Mononuclear cell (primary cell): ENCODE measurements around the gene SRXN1. TPM values are rescaled to one million over a fixed set of nuclear protein-coding genes. Genes with fewer than 3 reads are reported as not detected.

Source experiments
- H3K27me3 ChIP-seq: 2 replicates; pipeline ENCODE4 v1.6.0; 2011; ENCODE audit warnings: low read length, control low read depth; ENCODE audit not compliant: insufficient read depth
- H3K4me1 ChIP-seq: 2 replicates; pipeline ENCODE4 v1.5.1; 2011; ENCODE audit warnings: mild to moderate bottlenecking, low read length, control low read depth; ENCODE audit not compliant: insufficient read depth
- H3K4me3 ChIP-seq: 2 replicates; pipeline ENCODE4 v1.5.1; 2011; ENCODE audit warnings: mild to moderate bottlenecking, low read length, moderate library complexity
- H3K9me3 ChIP-seq: 2 replicates; pipeline ENCODE4 v1.5.1; 2011; ENCODE audit warnings: low read depth, mild to moderate bottlenecking, control low read depth, low read length
- total RNA-seq: library from RNA; depleted of rRNA; stranded (reverse); fragments of >200 nt; gene quantifications from one replicate; pipeline ENCODE4 v1.2.3, GENCODE V29; 2012

Gene SRXN1
- total RNA-seq, 1 donor: 35.2 TPM

DNA sequence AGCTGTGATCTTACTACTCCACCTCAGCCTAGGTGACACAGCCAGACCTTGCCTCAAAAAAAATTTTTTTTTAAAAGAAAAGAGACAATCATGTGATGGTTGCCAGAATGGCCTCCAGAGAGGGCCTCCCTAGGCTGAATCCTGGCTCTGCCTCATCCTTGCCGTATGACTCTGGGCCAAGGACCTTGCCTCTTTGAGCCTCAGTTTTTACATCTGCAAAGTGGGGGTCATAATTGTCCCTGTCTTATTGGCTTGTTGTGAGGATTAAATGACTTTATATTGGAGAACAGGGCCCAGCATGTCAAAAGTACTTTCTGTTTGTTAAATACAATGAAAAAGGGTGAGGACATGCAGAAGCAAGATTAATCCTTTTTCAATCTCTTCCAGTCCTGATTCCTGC is 14.4 kb downstream of the SRXN1 start:
- peaks cover 3% of the 10 kb centered on the region for H3K4me1 ChIP-seq
- no peaks in the 10 kb centered on the region for H3K9me3 ChIP-seq
- no peak overlapping the region for H3K4me3 ChIP-seq
- H3K27me3 ChIP-seq: peaks cover 7% of the 10 kb centered on the region

DNA sequence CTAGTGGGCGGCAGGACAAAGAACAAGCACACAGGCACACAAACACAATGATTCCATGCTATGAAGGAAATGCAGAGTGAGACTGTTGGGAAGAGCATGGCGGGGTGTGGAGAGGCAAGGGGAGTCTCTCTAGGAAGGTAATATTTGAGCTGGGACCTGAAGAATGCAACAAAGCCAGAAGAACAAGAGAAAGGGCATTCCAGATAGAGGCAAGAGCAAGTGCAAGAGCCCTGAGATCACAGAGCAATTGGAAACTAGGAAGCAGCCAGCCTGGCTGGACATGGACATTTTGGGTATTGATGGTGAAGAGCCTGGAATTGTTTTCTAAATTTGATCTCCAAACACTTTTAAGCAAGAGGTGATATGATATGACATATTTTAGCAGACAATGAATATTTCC is 15.4 kb downstream of the SRXN1 start:
- no peak overlapping the region for H3K4me3 ChIP-seq
- no peaks in the 10 kb centered on the region for H3K9me3 ChIP-seq
- H3K4me1 ChIP-seq: peaks cover 2% of the 10 kb centered on the region
- H3K27me3 ChIP-seq: no peaks in the 10 kb centered on the region

DNA sequence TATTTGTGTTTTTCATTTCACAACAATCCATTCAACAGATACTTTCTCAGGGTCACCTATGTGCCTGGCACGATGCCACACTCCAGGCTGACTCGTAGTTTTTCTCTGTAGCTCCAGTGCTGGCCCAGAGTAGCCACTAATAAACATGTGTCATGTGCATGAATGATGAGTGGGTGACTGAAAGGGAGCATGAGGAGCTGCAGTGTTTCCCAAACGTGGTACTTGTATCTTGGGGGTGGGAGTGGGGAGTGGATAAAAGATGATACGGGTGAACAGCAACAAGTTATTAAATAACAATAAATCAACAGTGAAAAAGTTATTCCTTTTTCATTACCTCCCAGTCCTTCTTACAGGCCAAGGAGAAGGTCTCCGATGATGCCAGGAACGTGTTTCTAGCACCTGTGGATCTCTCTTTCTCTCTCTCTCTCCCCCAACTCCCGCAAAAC is 17.1 kb downstream of the SRXN1 start:
- Histone ChIP-seq H3K9me3 (no peaks in the 10 kb centered on the region), H3K4me3 (no peak overlapping the region), H3K27me3 (no peaks in the 10 kb centered on the region), H3K4me1 (no peaks in the 10 kb centered on the region)

DNA sequence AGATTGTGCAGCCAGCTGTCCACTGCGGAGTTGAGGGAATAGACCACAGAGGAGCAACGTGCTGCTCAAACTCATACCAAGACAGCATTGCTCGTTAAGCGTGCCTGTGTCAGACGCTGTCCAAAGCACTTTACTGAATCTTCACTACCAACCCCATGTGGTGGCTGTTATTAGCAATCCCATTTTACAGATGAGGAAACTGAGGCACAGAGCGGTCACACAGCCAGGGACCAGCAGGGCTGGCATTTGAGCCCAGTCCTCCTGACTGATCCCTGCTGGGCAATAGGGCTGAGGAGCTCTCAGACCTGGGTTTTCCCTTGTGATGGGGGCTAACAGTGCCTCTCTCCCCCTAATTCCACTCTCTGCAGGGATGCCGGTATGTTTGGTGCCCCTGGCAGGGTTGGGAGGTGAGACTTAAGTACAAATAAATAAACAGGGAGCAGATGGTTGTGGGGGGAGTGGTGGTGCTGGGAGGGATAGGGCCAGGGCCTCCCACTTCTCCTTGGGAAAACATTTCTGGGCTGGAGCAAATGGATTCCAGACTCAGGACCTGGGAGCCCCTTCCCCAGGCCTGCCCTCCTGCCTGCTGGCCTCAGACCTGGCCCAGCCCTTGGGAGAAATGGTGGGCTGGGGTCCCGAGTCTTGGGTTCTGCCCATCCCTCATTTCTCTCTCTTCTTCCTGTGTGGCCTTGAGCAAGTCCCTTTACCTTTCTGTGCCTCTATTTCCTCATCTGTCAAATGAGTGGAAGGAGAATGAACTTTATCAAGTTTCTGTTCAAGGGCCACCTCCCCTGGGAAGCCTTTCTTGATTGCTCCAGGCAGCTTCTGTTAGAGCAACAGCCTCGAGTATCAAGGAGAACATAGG is 17.7 kb downstream of the SRXN1 start:
- Histone ChIP-seq H3K4me1 (no peaks in the 10 kb centered on the region), H3K4me3 (no peak overlapping the region), H3K27me3 (no peaks in the 10 kb centered on the region), H3K9me3 (no peaks in the 10 kb centered on the region)

DNA sequence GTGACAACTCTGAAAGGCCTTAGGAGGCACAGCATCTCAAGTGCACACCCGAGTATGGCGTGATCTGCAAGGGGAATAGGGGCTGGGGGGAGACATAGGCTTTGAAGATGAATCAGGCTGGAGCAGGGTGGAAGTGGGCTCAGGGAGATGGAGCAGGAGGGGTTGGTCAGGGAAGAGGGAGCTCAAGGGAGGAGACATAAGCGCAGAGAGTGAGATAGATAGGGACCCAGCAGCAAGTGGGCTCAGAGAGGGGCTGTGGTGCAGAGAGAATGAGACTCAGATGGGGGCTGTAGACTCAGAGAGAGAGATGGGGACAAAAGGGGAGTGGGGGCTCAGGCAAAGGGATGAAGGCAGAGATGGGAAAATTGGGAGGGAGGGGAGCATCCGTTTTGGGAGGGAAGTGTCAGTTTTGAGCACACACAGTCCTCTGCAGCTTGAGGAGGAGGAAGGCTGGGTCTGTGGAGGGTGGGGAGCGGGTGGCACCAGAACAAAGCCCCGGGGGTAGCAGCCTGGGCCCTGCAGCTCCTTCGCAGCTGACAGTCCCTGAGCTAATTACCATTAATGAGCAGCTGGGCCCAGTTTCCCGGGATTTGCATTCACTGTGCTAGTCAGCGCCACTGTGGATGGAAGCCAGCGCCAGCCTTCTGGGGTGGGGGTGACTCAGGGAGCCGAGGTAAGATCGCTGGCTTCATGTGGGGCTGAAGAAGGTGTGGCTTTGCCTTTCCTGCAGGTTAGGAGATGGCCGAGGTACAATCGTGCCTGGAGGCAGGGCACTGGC is 18.7 kb downstream of the SRXN1 start:
- no peaks in the 10 kb centered on the region for H3K9me3 ChIP-seq
- no peak overlapping the region for H3K4me3 ChIP-seq
- no peaks in the 10 kb centered on the region for H3K4me1 ChIP-seq
- H3K27me3 ChIP-seq: no peaks in the 10 kb centered on the region

DNA sequence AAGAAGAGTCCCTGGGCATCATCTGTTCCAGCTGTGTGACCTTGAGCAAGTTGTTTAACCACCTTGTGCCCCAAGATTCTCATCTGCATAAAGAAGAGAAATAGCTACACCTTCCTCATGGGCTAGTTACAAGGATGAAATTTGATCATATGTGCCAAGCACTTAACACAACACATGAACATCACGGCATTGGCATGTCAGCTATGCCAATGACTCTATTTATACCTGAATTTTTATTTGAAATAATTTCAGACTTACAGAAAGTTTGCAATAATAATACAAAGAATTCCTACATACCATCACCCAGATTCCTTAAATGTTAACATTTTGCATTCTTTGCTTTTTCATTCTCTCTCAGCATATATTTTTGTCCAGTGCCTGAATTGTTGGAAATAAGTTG is 21.9 kb downstream of the SRXN1 start:
- Histone ChIP-seq H3K4me1 (no peaks in the 10 kb centered on the region), H3K9me3 (no peaks in the 10 kb centered on the region), H3K4me3 (no peak overlapping the region), H3K27me3 (no peaks in the 10 kb centered on the region)

DNA sequence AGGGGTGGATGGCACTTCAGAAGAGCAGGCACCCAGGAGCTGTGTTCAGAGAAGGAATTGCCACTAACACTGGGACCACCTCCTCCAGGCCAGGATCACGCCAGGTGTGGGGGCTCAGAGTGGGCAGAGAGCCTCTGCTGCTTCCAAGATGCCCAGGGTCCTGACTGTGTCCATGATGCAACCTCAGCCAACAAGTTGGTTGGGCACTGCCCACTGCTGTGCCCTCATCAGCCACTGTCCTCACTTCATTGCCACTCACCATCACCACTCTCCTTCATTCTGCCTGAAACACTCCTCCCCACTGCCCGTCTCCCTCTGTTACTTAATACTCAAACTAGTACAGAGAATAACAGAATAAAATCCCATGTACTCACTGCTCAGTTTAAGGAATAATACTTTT is 26.4 kb downstream of the SRXN1 start:
- H3K4me3 ChIP-seq: no peak overlapping the region
- H3K27me3 ChIP-seq: no peaks in the 10 kb centered on the region
- H3K9me3 ChIP-seq: no peaks in the 10 kb centered on the region
- H3K4me1 ChIP-seq: no peaks in the 10 kb centered on the region

DNA sequence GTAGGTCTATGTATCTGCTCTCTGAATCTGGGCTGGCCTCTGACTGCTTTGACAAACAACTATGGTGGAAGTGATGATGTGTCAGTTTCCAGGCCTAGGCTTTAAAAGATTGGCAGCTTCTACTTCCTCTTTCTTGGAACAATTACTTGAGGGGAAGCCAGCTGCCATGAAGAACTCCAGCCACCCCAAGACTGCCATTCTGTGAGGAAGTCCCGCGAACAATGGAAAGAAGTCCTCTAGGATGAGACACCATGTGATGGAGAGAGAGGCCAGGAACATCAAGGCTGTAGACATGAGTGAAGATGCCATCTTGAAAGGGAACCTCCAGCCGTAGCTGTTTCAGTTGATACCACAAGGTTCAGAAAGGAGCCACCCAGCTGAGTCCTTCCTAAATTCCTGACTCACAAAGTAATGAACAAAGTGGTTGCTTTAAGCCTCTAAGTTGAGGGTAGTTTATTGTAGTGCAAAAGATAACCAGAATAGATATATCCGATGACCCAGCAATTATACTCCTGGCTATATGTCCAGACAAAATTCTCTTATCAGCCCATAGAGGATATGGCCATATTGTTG is 27.6 kb downstream of the SRXN1 start:
- no peaks in the 10 kb centered on the region for H3K27me3 ChIP-seq
- H3K4me3 ChIP-seq: no peak overlapping the region
- no peaks in the 10 kb centered on the region for H3K4me1 ChIP-seq
- H3K9me3 ChIP-seq: no peaks in the 10 kb centered on the region

DNA sequence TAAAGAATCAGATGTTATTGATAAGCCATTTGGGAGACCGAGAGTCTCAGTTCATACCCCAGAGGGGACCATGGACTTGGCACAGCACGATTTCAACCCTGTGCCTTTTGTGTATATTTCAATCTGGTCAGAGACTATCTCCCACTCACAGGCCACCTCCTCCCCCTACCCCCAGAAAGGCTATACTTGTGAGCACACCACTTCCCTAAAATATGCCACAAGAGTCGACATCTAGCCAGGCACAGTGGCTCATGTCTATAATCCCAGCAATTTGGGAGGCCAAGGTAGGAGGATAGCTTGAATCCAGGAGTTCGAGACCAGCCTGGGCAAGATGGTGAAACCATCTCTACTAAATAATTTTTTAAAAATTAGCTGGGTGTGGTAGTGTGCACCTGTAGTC is 29.3 kb downstream of the SRXN1 start:
- Histone ChIP-seq H3K27me3 (no peaks in the 10 kb centered on the region), H3K9me3 (no peaks in the 10 kb centered on the region), H3K4me3 (no peak overlapping the region), H3K4me1 (no peaks in the 10 kb centered on the region)

DNA sequence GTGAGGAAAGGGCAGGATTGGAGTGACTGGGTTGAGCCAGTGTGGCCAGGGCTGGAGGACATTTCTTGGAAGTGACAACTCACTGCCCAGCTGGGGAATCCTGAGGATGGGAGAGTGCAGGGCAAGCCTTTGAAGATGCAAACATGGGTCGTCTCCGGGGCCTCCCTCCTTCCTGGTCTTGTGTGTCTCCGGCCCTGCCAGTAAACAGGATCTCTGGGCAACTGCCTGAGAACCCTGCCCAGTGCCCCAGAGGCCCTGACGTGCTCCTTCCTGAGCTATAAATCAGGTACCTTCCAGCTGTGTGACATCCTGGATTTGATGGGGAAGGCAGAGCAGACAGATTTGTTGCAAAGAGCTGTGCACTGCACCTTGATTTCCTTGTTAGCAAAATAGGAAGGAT is 30.0 kb downstream of the SRXN1 start:
- Histone ChIP-seq H3K9me3 (no peaks in the 10 kb centered on the region), H3K27me3 (no peaks in the 10 kb centered on the region), H3K4me3 (no peak overlapping the region), H3K4me1 (no peaks in the 10 kb centered on the region)

DNA sequence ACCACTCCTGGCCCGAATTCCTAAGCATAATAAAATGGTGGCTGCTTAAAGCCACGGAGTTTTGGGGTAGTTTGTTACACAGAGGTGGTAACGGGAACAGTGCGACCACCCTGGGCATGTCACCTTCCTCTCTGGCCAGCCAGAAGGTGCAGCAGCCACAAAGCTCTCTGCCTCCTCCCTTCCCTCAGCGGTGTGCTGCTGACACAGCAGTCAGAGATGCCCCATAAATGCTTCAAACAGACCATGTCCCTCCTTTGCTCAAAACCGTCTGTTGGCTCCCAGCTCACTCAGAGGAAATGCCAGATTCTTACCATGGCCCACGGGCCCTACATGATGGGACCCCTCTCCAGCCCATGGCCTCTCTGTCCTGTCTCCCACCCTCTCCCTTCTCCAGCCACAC is 30.8 kb downstream of the SRXN1 start:
- no peak overlapping the region for H3K4me3 ChIP-seq
- H3K27me3 ChIP-seq: no peaks in the 10 kb centered on the region
- H3K9me3 ChIP-seq: no peaks in the 10 kb centered on the region
- H3K4me1 ChIP-seq: no peaks in the 10 kb centered on the region

DNA sequence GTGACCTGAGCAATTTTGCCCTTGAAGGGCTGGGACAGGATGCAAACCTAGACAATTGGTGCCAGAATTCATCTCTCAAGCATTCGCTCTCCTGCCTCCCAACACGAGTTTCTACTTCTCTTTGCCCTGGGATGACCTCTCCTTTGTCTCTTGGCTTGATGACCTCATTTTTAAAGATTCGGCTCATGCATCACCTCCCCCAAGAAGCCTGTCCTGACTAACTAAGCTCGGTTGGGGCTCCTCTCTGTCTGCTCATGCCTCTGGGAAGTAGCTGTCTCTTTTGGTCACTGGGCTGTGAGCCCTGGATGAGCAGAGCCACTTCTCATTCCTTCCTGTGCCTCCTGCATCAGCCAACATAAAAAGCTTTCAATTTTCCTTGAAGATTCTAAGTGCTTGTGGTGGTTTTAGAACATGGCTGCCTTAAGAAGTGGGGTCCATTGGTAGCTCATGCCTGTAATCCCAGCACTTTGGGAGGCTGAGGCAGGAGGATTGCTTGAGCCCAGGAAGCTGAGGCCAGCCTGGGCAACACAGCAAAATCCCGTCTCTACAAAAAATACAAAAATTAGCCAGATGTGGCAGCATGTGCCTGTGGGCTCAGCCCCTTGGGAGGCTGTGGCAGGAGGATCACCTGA is 31.8 kb downstream of the SRXN1 start:
- Histone ChIP-seq H3K4me3 (no peak overlapping the region), H3K4me1 (no peaks in the 10 kb centered on the region), H3K9me3 (no peaks in the 10 kb centered on the region), H3K27me3 (no peaks in the 10 kb centered on the region)

DNA sequence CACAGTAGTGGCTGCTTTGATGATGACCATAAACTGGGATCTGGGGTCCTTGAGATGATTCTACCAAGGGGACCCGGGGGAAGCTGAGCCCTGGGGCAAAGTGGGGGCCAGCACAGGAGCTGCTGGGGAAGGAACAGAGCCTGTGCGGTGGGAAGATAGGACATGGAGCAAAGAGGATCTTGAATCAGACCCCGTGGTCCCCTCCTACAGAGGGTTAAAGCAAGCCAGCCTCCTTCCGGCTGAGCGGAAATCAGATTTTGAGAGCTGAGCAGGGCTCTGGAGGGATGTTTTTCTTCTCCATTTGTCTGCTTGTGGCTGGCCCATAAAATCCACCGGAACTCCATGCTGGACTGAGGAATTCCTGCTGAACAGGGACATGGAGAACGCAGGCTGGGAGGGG is 32.8 kb downstream of the SRXN1 start:
- H3K4me3 ChIP-seq: no peak overlapping the region
- no peaks in the 10 kb centered on the region for H3K4me1 ChIP-seq
- no peaks in the 10 kb centered on the region for H3K9me3 ChIP-seq
- no peaks in the 10 kb centered on the region for H3K27me3 ChIP-seq

DNA sequence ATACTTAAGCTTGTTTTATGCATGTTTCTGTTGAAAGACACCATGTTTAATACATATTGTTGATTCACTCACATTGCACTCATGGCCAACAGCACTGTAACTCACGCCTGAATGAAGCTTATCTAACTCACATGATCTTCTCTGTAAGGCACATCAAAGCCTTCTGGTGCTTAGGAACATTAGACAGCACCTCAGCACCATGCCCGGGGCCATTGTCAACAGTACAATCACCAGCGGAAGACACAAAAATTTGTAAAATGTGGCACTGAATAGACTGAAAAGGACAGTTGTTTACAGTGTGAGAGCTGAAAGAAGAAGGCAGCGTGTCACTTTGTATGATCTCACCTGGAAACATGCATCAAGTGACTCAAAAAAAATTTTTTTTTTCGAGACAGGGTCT is 34.0 kb downstream of the SRXN1 start:
- H3K4me1 ChIP-seq: no peaks in the 10 kb centered on the region
- no peaks in the 10 kb centered on the region for H3K9me3 ChIP-seq
- H3K4me3 ChIP-seq: no peak overlapping the region
- H3K27me3 ChIP-seq: no peaks in the 10 kb centered on the region
